ENCODE measurements around the gene RELT. TPM values are rescaled to one million over a fixed set of nuclear protein-coding genes. Genes with fewer than 3 reads are reported as not detected.
A peak's percentile ranks its signal among the peaks of the same experiment; 100 is the strongest.

The RELT gene
- total RNA-seq, 1 experiment from 2014 or later = 2.3 TPM

GRCh38 chr11:73372375-73372993 is 3.7 kb upstream of the RELT start:
- DNase-seq (ENCODE audit: extremely low read depth, low read depth) = no peak

DNA sequence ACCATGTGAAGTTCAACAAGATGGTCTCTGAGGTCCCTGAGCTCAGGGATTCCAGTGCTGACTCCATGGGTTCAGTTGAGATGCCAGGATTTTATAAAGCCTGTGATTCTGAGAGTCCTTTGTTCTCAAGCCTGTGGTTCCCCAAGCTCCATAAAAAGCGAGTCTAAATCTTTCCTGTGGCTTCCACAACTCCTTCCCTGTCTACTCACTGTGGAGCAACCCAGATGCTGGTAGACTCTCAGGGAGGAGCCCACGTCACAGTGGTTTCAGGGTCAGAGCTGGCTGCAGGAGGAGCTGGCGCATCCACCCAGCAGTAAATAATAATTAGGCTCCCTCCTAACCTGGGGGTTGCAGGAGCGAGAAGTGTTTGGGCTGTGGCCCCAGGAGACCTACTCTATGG is 2.0 kb upstream of the RELT start:
- DNase-seq (ENCODE audit: extremely low read depth, low read depth) = no peak

DNA sequence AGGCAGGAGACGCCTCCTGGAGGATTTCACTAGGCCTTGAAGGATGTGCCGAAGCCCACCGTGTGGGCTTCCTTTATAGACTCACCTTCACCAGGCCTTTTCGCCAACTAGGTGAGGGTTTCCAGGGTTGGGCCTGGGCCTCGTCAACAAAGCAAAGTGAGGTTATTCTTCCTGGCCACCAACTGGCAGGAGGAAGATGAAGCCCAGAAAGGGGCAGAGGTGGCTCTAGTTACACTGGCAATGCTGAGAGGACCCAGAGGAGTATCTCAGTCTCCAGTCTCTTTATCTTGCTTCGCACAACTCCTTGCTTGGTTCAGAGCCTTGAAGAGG is 404 bp upstream of the RELT start:
- DNase-seq (ENCODE audit: extremely low read depth, low read depth) = no peak

DNA sequence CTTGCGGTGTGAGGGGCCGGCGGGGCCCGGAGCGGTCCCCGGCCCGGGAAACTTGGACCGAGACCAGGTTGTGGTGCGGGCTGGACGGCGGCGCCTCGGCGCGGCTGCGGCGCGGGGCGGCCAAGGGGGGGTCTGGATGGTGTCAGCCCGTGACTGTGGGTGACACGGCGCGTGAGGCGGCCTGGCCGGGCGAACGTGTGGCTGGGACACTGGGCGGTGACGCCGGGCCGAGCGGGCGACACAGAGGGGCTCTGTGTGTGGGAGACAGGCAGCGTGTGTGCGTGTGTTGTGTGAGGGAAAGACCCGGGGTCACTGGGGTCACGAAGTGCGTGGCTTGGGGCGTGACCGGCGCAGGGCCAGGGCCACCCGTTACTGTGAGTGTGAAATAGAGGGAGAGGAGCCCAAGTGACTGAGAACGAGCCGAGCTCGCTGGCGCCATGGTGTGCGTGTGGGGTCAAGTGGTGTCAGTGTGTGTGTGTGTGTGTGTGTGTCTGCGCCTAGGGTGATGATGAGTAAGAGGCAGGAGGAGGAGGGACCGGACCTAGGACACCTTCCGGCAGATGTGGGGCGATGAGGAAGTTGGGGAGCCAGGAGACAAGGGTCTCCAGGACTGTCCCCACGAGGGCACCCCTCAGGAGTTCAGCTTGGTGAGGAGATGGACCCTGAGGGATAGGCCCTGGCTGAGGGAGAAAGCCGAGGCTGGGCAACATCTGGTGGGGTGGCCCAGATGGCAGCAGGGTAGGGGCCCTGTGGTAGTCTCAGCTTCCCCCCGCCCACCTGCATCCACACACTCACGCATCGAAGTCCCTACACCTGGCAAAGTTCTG is 817 bp downstream of the RELT start:
- DNase-seq (ENCODE audit: extremely low read depth, low read depth) = peak; percentile 5

DNA sequence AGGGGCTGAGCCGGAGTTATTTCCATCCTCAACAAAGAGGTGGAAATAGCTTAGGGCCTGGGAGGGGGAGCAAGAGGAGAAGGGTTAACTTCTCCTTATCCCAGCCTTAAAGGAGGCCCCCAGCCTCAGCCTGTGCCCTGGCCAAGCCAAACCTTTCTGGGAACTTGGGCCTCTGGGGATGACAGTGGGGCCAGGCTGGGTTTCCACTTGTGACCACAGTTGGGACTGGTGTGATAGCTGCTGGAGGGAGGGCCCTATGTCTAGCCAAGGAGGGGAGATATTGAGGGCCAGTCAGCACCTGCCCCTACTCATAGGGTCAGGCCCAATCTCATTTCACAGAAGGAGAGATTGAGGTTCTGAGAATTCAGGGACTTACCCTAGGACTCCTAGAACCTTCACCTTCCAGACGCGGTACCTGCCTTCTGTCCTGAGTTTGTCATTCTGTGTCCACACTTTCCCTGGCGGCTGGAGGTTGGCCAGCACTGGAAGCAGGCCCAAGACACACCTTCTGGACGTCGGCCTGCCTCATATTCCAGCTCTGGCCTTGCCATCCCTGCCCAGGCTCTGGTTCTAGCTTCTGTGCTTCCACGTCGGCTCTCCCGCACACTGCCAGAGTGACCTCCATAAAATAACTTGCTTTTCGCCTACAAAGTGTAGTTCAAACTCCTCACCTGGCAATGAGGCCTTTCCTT is 3.1 kb downstream of the RELT start:
- no peak for DNase-seq (ENCODE audit: extremely low read depth, low read depth)

DNA sequence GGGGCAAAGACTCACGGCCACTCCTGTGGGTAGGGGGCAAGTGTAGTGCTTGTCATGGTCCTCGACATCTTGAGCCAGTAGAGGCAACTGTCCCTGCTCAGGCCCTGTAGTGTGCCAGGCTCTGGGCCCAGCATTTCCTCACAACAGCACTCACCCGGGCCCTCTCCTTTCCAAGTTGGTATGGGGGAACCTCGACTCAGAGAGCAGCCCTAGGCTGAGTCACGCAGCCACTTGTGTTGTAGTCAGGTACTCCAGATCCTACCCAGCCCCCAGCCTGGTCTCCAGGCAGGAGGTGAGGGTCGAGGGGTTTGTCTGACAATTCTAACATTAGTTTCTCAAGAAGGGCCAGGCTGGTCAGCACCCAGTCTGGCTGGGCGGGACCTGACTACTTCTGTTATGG is 4.1 kb downstream of the RELT start:
- DNase-seq (ENCODE audit: extremely low read depth, low read depth) = no peak

GRCh38 chr11:73380897-73381410 is 4.8 kb downstream of the RELT start:
- DNase-seq (ENCODE audit: extremely low read depth, low read depth) = no peak

- no peak for DNase-seq (ENCODE audit: extremely low read depth, low read depth)
Measured at GRCh38 chr11:73381589-73381988, 5.4 kb downstream of the RELT start.

GRCh38 chr11:73382183-73382582 is 6.0 kb downstream of the RELT start:
- DNase-seq (ENCODE audit: extremely low read depth, low read depth) = no peak

DNA sequence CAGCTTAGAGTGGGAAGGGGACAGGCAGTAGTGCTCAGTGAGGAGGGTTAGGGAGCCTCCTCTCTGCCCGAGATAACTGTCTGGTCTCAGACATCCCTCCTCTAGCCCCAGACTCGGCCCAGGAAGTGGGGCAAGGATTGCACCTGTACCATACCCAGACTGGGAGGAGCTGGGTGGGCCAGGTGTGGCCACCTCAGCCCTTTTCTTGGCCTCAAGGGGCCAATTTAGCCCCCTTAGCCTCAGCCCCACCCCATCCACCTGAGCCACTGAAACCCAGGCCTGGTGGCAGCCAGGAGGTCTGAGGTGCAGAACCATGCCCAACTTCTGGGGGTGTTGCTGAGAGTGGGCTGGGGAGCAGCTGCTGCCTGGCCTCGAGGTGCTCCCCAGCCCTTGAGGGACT is 6.5 kb downstream of the RELT start:
- no peak for DNase-seq (ENCODE audit: extremely low read depth, low read depth)

GRCh38 chr11:73383249-73384124 is 7.3 kb downstream of the RELT start:
- no peak for DNase-seq (ENCODE audit: extremely low read depth, low read depth)

DNA sequence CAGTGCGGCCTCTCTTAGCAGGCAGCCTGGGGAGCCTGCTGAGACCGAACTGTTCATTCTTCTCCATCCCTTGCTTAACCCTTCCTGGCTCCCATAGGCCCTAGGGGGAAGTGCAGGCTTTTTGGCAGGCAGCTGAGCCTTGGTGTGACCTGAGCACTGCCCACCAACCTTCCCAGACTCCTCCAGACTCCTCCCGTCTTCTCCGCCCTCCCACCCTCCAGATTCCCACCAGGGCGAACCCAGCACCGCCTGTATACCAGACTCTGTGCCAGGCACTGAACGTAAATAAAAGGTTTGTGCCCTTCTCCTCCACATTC is 7.9 kb downstream of the RELT start:
- no peak for DNase-seq (ENCODE audit: extremely low read depth, low read depth)

DNA sequence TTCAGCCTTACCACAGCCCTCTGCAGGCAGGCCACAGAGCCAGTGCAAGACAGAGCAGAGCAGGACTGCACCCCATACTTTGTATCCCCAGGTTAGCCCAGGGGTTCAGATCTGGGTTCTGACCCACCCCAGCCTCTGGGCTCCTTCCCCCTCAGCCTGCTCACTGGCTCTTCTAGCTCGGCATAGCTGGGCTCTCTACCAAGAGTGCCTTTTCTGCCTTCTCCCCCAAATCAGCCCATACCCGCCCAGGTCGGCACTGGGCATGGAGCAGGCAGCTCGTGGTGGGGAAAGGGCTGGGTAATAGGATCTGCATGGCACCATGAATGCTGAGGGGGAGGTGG is 8.3 kb downstream of the RELT start:
- no peak for DNase-seq (ENCODE audit: extremely low read depth, low read depth)

GRCh38 chr11:73384872-73385689 is 8.9 kb downstream of the RELT start:
- no peak for DNase-seq (ENCODE audit: extremely low read depth, low read depth)

DNA sequence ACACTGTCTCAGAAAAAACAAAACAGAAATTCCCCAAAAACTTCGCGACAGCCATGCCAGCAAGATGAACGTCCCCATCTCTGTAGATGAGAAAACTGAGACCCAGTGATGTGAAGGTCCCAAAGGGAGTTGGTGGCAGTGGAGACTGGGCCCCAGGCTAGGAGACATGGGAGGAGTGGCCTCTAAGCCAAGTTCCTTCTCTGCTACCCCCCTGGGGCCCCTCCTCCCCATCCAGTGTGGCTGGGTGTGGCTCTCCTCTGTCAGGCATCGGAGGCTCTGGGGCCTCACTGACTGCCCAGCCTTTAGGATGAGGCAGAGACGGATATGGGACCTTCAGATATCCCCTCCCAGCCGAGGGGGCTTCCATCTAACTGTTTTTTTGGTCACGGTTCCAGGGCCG is 9.8 kb downstream of the RELT start:
- no peak for DNase-seq (ENCODE audit: extremely low read depth, low read depth)

DNA sequence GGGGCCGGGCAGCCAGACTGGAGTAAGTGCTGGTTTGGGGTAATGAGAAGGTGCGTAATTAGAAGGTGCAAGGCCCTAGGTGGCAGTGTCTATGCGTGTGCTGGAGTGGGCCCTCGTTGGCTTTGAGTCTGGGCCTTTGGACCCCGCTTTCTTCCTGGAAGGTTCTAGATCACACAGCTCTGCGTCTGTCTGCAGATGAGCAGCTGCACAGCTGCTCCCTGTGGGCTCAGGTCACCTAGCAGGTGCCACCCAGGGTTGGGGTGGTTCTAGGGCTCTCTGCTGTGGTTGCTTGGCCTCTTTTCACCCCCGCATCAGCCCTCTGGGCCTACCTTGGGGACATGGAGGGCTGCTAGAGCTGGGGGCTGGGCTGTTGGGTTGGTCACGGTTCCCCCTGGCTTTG is 10.3 kb downstream of the RELT start:
- no peak for DNase-seq (ENCODE audit: extremely low read depth, low read depth)

- no peak for DNase-seq (ENCODE audit: extremely low read depth, low read depth)
Measured at GRCh38 chr11:73387594-73388264, 11.5 kb downstream of the RELT start.

GRCh38 chr11:73388265-73389133 is 12.3 kb downstream of the RELT start:
- DNase-seq (ENCODE audit: extremely low read depth, low read depth) = no peak

DNA sequence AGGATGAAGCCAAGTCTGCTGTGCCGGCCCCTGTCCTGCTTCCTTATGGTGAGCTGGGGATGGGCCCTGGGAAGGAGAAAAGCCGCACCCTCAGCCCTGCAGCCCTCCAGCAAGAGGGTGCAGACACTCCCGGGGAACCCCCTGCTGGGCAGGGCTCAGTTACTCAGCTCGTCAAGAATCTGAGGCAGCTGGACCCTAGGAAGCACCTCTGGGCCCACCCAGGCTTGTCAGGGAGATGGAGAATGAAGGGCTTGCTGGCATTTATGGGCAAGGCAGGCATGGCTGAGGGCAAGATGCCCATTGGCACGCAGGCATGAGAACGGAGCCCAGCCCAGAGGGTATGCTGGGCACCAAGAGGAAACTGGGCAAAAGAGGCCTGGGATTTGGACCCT is 12.9 kb downstream of the RELT start:
- no peak for DNase-seq (ENCODE audit: extremely low read depth, low read depth)

Measured in NCI-H460 (cell line).